Measurements from ENCODE around the gene PHOX2B.

PHOX2B gene

GRCh38 chr4:41748571-41749475 is at the start of gene PHOX2B:
Gene PHOX2B, minus strand, starts transcription at chr4:41748725. Its CDS starts 115 bp downstream, at chr4:41748610.
- DNase-seq (ENCODE audit: low read depth): no peak

DNA sequence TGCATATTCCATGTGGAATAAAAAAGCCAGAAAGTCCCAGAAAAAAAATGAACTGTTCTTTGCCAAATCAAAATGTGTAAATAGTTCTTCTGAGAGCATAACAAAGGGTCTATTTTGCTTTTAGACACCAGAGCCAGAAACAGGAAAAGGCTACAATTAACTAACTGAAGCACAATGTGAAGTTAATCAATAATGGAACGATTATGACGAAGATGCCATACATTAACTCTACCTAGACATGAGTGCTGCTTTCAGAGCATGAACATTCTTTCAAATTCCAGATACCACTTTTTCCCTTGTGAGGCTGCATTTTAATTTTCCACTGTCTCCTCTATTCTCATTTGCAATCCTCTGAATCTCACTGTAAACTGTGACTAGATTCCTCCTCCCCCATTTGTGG is 48.7 kb upstream of the PHOX2B start:
- no peak for DNase-seq (ENCODE audit: low read depth)

DNA sequence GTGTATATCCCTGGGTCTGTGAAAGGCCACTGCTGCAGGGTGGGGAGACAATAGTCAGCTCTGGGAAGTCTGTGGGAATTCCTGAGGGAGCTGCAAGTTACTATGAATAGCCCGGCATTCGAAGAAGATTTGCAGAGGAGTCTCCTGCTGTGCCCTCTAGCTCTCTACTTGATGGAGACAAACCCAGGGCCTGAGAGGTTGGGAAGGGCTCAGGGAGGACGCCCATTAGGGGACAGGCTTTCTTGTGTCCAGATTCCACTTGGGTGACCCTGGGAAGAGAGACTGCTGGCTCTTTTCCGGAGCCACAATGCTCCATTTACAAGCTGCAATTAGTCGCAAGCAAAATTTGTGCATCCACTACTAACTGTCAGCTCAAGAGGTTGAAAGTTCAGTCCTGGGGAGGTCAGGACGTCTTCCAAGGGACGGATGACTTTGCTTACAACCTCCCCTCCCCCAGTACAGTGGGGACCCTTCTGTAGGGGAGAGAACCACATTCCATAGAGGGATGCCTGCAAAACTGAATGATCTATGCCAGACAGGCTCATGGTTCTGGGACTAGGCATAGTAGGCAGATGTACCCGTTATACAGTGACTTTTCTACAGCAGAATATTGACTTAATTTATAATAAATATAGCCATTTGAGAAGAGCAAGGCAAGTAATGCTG is 48.2 kb upstream of the PHOX2B start:
- DNase-seq (ENCODE audit: low read depth): no peak

- no peak for DNase-seq (ENCODE audit: low read depth)
These were observed 47.4 kb upstream of the PHOX2B start for GRCh38 chr4:41795796-41796385.

DNA sequence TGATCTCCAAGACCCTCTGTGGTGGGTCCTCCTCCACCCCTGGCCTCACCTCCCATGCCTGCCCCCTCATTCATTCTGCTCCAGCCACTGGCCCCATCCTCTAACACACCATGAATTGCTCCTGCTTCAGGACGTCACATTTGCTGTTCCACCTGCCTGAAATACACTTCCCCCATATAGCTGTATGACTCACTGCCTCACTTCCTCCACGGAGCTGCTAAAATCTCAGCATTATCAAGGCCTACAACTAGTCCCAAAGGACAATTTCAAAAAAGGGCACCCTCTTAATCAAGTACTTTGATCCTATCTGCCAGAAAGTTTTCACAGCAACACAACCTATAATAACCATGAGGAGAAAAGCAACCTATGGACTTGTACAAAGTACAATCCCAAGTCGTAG is 43.6 kb upstream of the PHOX2B start:
- no peak for DNase-seq (ENCODE audit: low read depth)

GRCh38 chr4:41791557-41791956 is 43.0 kb upstream of the PHOX2B start:
- DNase-seq (ENCODE audit: low read depth): no peak

DNA sequence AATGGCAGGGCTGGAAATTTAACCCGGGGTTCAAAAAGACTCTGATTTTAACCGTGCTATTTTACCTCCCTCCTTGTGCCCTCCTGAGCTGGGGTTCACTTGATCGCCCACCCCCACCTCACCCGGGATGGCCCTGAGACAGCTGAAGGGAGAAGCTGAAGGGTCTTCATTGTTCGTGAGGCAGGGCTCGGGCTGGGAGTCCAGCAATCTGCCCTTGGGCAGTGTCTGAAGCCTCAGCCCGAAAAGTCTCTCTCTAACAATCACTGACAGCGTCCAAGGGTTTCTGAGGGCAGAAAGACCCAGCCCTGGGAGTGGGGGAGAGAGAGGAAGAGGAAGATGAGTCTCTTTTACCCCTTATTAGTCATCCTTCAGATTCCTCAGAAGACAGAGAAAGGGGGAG is 39.4 kb upstream of the PHOX2B start:
- no peak for DNase-seq (ENCODE audit: low read depth)

DNA sequence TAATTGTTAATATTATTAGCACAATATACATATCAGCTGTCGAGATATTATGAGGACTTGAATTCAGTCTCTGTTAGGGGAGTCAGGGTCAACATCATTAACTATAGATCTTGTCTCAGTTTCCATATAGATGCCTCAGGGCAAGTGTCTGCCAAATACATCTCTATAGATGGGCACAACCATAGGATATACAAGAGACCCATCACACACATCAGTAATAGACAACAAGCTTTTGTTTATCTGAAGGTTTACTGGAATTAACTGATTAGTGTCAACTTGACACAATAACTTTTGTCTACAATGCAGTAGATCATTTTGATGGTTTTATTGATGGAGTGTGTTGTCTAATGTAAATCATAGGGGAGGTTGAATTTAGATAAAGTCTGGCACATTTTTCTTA is 37.1 kb upstream of the PHOX2B start:
- no peak for DNase-seq (ENCODE audit: low read depth)

DNA sequence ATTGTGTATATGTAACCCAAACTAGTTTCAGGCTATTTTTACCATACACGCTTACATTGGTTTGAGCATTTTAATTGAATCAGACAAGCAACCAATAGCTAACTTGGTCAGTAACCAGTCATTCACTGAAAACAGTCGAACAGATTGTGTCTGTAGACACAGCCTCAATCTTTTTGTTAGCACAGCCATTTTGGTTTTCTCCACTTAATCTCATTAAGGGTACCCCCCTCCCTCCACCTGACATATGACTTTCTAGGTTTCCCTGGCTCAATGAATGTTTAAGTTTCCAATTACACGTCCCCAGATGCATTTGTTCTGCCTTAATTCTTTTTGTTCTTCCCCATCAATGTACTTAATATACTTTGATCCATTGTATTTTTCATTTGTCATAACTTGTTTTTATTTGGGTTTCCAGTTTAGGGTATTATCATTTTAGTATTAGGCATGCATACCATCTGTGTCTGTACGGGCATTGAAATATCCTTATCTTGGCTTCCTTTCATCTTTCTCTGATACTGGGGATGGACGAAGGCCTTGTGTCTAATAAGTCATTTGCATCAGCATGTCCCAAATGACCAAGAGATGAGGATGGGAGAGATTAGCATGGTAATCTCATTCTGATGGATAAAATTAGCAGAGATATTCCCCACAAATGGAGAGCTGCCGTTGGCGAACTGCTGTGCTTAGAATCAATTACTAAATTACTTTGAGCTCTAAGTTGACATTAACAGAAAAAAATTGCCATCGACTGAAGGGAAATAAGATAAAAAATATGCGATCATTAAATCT is 35.9 kb upstream of the PHOX2B start:
- DNase-seq (ENCODE audit: low read depth): no peak

- no peak for DNase-seq (ENCODE audit: low read depth)
These were observed 27.9 kb upstream of the PHOX2B start for GRCh38 chr4:41776466-41776865.

DNA sequence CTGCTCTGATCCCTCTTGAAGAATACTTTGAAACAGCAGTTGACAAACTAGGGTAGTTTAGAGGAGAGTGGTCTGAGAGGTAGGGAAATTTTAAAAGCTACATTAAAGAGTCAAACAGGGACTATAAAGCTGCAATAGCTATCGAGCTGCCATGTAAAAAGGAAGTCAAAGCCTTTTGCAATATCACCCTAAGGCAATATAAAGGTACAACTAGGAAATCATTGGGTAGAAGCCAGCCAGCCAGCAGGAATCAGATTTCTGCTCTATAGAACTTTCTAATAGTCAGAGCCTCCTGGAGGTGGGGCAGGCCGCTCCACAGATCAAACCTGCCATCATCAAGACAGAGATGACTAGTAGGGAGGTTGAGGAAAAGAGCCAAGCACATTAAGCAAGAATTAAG is 15.2 kb upstream of the PHOX2B start:
- DNase-seq (ENCODE audit: low read depth): no peak

GRCh38 chr4:41758884-41759283 is 10.4 kb upstream of the PHOX2B start:
- DNase-seq (ENCODE audit: low read depth): no peak

DNA sequence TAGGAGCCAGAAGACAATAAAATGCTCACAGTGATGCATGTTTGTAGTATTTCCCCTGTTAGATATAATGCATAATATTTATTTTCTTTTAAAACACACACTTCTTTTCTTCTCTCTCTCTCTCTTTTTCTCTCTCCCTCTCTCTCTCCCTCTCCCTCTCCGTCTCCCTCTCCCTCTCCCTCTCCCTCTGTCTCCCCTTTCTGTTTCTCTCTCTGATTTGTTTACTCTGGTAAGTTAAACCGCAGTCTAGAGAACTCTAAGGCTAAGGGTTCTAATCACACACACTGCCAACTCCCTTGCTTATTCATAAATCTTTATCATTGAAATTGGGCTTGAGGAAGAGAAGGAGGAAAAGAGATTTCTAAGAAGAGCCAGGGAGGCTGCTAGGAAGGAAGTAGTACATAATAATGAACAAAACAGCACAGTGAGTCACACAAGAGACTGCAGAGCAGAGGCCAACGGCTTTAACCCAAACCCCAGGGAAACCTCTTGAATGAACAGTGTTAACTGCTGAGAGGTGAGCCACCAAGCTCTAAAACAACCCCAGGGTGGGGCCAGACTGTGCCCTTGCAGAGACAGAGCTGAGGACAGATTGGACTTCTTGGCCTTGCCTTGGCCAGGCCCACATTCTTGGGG is 9.1 kb upstream of the PHOX2B start:
- no peak for DNase-seq (ENCODE audit: low read depth)

DNA sequence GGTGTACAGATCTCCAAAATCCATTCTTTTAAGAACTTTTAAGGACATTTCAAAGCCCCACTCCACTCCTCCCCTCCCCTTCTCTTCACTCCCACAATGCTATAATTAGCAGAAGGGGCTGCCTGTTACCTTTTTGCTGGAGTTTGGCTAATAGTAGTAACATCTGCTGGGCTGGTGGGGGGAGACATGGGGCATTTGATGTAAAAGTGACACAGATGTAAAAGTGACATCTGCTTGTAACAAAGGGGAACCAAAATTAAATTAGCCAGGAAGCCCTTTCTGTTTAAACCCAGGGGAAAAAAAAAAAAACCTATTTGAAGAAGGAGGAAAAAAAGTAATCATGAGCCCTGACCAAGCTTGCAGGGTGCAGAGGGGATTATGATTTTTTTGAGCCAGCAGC is 5.4 kb upstream of the PHOX2B start:
- no peak for DNase-seq (ENCODE audit: low read depth)

GRCh38 chr4:41752081-41752836 is 3.7 kb upstream of the PHOX2B start:
- no peak for DNase-seq (ENCODE audit: low read depth)

GRCh38 chr4:41751449-41752061 is 3.0 kb upstream of the PHOX2B start:
- DNase-seq (ENCODE audit: low read depth): no peak

DNA sequence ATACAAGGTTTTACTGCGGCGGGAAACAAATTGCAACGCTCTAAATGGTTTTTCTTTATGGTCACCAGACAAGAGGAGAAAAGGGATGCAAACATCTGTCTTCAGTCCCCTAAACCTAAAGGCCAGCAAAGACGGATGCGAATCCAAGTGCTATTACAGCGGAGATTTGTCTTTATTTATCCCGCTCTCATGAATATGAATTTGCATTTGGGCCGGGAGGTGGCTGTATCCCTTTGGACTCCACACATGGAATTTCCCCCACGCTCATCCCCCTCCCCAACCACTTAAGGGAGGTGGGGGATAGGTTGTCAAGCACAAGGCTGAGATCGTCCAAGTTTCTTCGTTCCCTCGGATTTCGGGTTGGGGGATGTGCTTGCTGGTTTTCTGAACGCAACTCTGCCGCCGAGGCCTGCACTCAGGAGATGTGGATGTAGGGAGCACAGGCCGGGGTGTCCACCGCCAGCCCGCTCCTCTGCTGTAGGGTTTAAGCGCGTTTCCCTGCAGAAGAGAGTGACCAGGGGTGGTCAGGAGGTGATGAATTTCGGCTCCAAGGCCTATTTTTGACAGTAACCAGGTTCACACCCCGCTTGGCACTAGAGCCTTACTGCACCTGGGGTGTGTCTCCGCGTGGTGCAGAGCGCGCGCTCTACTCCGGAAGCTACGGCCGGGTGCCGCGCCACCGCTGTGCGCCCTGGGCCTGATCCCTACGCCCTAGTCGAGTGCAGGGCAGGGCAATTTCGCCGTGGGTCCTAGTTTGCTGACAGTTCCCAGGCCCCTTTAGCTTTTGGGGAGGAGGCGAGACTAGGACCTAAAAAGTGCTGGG is 2.3 kb upstream of the PHOX2B start:
- DNase-seq (ENCODE audit: low read depth): no peak

DNA sequence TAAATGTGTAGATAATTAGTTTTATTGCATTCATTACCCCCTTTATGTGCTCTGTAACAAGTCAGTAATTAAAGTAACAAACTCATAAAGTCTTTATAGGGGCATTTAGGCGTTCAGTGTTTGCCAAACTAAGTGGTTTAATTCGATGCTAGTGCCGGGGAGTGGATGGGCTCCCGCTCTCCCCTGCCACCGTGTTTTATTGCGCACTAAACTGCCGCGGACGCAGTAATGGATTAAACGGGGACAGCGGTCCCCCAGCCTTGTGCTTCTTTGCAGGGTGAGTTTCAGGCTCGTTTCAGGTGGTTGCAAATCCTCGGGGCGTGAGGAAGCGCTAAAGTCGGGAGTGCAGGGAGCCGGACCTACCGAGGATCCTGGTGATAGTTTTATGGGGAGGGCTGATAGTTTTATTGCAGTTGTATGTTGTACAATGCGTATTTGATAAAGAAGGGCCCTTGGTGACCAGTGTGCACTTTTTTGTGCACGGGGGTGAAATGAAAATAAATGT is 1.6 kb upstream of the PHOX2B start:
- no peak for DNase-seq (ENCODE audit: low read depth)

GRCh38 chr4:41749631-41750039 is 1.1 kb upstream of the PHOX2B start:
- DNase-seq (ENCODE audit: low read depth): no peak
